LoVo (cell line): ENCODE measurements around the gene SLC24A3.

ENCODE experiments used
- DNase-seq: peaks from one replicate; pipeline ENCODE4 v3.0.0-alpha.2; 2016; ENCODE audit warnings: low spot score

Gene SLC24A3

GRCh38 chr20:19384940-19385339, 172.5 kb downstream of the SLC24A3 start:
- DNase-seq: no peak

DNA sequence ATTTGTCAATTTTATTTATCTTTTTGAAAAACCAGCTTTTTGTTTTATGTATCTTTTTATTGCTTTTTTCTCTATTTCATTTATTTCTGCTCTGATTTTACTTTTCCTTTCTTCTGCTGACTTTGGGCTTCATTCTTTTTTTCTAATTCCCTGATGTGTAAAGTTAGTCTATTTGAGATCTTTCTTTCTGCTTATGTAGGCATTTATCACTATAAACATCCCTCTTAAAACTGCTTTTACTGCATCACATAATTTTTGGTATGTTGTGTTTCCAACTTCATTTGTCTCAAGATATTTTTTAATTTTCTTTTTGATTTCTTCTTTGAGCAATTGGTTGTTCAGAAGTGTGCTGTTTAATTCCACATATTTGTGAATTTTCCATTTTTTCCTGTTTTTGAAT, 174.8 kb downstream of the SLC24A3 start:
- no peak for DNase-seq

GRCh38 chr20:19392344-19393130, 180.1 kb downstream of the SLC24A3 start:
- DNase-seq: no peak

DNA sequence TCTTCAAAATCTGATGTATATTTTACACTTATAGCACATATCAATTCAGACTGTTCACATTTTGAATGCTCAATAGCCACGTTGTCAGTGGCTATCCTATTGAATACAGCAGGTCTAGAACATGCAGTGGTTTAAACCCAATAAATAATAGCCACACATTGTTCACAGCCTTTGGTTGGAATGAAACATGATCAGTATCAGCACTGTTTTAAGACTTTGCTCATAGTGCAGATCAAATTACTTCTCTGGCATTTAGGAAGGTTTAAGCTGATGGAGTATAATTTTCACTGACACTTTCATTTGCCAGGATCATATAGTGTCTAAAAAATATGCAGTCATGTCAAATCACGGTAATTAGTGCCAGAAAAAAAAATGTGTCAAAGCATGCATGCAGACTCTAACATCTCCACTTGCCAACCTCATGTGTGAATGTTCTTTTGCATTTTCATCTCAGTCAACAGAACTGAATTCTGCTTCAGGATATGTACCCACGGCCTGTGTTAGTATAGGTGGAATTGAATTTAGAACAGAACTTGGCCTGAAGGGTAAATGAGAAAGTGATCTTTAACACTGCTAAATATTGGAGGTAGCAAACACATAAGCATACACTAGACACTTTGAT, 184.1 kb downstream of the SLC24A3 start:
- DNase-seq: no peak

DNA sequence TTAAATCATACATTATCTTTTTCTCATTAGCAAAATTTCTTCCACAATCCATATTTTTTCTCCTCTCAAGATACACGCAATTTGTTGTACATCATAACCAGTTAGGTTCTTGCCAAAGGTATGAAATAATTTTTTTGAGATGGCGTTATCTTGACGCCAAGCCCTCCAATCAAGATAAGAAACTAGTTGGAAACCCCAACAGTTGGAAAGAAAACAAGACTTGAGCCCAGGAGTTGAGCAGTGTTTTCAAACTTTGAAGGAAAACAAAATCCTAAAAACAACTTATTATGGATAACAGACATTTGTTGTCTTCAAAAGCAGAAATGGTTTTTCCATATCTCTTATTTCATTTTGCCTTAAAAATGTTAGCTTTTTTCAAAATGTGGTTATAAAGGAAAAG, 184.8 kb downstream of the SLC24A3 start:
- DNase-seq: no peak

- no peak for DNase-seq
These were observed 185.2 kb downstream of the SLC24A3 start for GRCh38 chr20:19397666-19398065.

GRCh38 chr20:19401096-19401495, 188.7 kb downstream of the SLC24A3 start:
- DNase-seq: no peak

- no peak for DNase-seq
These were observed 191.1 kb downstream of the SLC24A3 start for GRCh38 chr20:19403549-19403948.

- DNase-seq: no peak
These were observed 192.4 kb downstream of the SLC24A3 start for GRCh38 chr20:19404826-19405225.

- DNase-seq: no peak
These were observed 193.5 kb downstream of the SLC24A3 start for GRCh38 chr20:19405958-19406357.

DNA sequence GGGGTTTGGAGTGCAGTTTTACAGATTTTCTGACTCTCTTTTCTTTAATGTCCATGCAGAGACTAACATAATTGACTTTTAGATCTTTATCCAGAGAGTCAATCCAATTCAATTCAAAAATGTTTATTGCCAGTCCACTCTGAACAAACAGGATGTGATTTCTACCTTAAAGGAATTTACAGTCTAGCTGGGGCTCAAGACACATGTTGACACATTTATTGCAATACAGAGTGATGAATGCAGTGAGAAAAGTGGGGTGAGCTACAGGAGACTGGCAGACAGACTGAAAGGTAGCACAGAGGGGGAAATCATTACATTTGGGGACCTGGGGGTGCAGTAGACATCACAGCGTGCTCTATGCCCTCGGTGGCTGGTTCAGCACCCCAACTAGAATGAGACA, 193.9 kb downstream of the SLC24A3 start:
- DNase-seq: no peak

- DNase-seq: no peak
These were observed 194.8 kb downstream of the SLC24A3 start for GRCh38 chr20:19407196-19407595.

DNA sequence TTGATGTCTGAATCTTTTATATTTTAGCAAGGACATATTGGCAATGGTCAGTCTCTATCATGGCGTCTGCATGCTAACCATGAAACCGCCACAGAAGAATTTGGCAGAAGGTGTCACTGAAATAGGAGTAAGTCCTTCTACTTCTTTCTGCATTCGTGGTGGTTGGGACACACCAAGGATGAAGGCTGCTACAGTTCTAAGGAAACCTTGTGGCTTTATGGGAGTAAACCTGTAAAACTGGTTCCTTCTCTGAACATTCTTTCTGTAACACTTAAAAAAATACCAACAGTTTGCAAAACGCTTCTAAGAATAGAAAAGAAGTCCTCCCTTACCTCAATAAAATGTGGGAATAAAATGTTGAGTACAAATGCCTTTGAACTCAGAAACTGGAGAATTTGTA, 195.3 kb downstream of the SLC24A3 start:
- DNase-seq: peak; percentile 1

- no peak for DNase-seq
These were observed 196.5 kb downstream of the SLC24A3 start for GRCh38 chr20:19408971-19409370.

DNA sequence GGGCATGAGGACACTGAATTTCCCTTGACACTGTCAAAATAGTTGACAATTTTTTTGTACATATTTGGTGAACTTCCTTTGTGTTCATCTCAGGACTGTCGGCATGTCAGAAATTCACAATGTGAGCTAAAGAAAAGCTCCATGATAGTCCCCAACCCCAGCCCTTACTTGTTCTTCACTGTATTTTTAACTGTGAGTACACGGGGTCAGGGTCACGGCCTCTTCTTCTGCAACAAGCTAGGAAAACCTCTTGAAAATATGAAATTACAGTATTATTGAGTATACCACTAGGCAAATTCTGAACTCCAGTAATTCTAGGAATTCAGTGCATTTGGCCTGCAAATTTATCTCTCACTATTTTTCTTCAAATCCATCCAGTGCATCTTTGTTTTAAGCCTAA, 199.4 kb downstream of the SLC24A3 start:
- no peak for DNase-seq

GRCh38 chr20:19412254-19412653, 199.8 kb downstream of the SLC24A3 start:
- DNase-seq: no peak

DNA sequence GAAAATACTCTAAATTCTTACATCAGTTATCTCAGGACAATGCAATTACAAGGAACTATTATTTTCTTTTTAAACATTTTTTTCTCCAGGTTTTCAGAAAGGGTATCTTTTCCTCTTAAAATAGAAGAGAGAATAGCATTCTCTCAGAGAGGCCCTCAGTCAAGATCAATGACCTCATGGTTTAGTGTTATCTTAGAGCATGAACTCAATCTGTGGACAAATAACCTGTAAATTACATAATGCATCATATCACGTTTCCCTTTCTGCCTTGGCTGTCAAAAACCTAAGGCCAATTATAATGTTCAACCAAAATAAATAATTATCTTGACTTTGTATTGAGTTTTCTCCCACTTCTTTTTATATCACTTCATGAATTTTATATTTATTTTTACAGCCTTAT, 202.2 kb downstream of the SLC24A3 start:
- no peak for DNase-seq

GRCh38 chr20:19415786-19416185, 203.3 kb downstream of the SLC24A3 start:
- no peak for DNase-seq

DNA sequence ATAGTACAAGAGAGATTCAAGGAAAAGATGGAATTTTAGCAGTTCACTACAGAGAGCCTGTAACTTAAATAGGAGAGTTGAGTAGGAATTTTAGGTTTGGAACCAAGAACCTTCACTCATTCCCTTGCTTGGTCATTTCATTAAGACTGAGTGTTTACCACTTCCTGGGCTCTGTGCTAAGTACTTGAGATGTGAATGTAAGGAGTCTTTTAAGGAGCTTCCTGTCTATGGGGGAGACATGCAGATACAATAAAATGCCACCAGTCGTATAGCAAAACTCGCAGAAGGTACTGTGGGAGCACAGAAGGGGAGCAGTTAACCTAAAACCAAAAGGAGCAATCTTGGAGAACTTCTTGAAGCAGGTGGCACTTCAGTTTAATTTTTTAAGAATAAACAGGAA, 204.2 kb downstream of the SLC24A3 start:
- no peak for DNase-seq

DNA sequence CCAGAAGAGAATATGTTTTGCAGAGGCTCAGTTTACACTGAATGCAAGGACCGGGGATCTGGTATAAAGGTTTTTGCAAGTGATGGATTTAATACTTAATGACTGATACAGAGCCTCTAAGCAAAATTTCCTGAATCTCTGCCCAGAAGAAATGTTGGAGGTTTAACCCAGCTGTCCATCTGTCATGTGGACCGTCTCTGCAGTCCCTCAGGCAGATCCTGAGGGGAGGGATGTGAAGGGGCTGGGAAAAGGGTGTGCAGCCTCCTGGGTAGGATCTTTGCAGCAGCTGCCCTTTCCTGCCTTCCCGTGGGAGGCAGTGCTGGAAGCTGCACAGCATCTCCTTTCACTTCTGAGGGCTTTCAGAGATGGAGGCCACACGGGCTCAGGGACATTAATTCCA, 207.0 kb downstream of the SLC24A3 start:
- DNase-seq: no peak

- DNase-seq: no peak
These were observed 210.9 kb downstream of the SLC24A3 start for GRCh38 chr20:19423097-19423899.

- no peak for DNase-seq
These were observed 211.6 kb downstream of the SLC24A3 start for GRCh38 chr20:19423900-19424620.
